CD14-positive monocyte (primary cell): Measurements from ENCODE around the gene NRAS. TPM values are rescaled to one million over a fixed set of nuclear protein-coding genes. Genes with fewer than 3 reads are reported as not detected.
A peak's percentile ranks its signal among the peaks of the same experiment; 100 is the strongest.

Experiments used
- DNase-seq, 3 donors: peaks; one replicate each; pipeline ENCODE4 v3.0.0-alpha.2; 2011 to 2022
- H2AFZ ChIP-seq: 2 replicates; pipeline ENCODE4 v1.6.0; 2012; ENCODE audit warnings: mild to moderate bottlenecking, low read depth, low read length, inconsistent platforms; ENCODE audit not compliant: insufficient read depth, poor library complexity, severe bottlenecking
- H3K27ac ChIP-seq, 2 donors: 1 replicate in 1 of 2; 2 replicates in 1 of 2; pipeline ENCODE4 v1.5.1; 2012 to 2013; ENCODE audit warnings: low read length in 2 of 2, control low read depth in 1 of 2, inconsistent platforms in 1 of 2, low read depth in 1 of 2, mild to moderate bottlenecking in 1 of 2
- H3K27me3 ChIP-seq, 2 donors: one replicate each; pipeline versions ENCODE4 v1.6.0 to v1.6.1; 2011 to 2013; ENCODE audit warnings: low read length in 2 of 2; ENCODE audit not compliant: control insufficient read depth in 2 of 2, insufficient read depth in 2 of 2
- H3K36me3 ChIP-seq, 2 donors: replicated peaks in 1 of 2; 1 replicate in 1 of 2; 2 replicates in 1 of 2; pipeline versions ENCODE4 v1.5.1 to v1.6.1; 2012 to 2013; ENCODE audit warnings: low read length in 2 of 2, control low read depth in 1 of 2, inconsistent platforms in 1 of 2, mild to moderate bottlenecking in 1 of 2; ENCODE audit not compliant: insufficient read depth in 2 of 2, control insufficient read depth in 1 of 2
- H3K4me1 ChIP-seq, 2 donors: 1 replicate in 1 of 2; 2 replicates in 1 of 2; pipeline versions ENCODE4 v1.5.1 to v1.6.1; 2012 to 2013; ENCODE audit warnings: low read length in 2 of 2, control low read depth in 1 of 2, inconsistent platforms in 1 of 2, mild to moderate bottlenecking in 1 of 2, moderate library complexity in 1 of 2; ENCODE audit not compliant: insufficient read depth in 2 of 2, control insufficient read depth in 1 of 2
- H3K4me2 ChIP-seq: replicated peaks from 2 replicates; pipeline ENCODE3; 2012; ENCODE audit warnings: low read length, moderate library complexity, mild to moderate bottlenecking; ENCODE audit not compliant: poor library complexity, severe bottlenecking; ENCODE audit errors: extremely low read depth
- H3K4me3 ChIP-seq, 3 experiments: fragments of 200-600 bp in 1 of 3; sonication (generic) in 1 of 3; replicated peaks in 1 of 3; 1 replicate in 2 of 3; 2 replicates in 1 of 3; pipeline ENCODE4 v1.5.1; 2011 to 2013; ENCODE audit warnings: low read length in 3 of 3, mild to moderate bottlenecking in 3 of 3, control low read depth in 2 of 3, low read depth in 2 of 3, inconsistent platforms in 1 of 3, moderate library complexity in 1 of 3
- H3K79me2 ChIP-seq: 2 replicates; pipeline ENCODE4 v1.6.0; 2012; ENCODE audit warnings: mild to moderate bottlenecking, control low read depth, inconsistent platforms, low read length, moderate library complexity; ENCODE audit not compliant: insufficient read depth
- H3K9ac ChIP-seq: 2 replicates; pipeline ENCODE4 v1.6.0; 2017; ENCODE audit warnings: low read length, mild to moderate bottlenecking; ENCODE audit not compliant: insufficient read depth, poor library complexity, severe bottlenecking
- H3K9me3 ChIP-seq, 2 donors: replicated peaks in 1 of 2; 1 replicate in 1 of 2; 2 replicates in 1 of 2; pipeline versions ENCODE4 v1.5.1 to v1.6.1; 2012 to 2013; ENCODE audit warnings: low read length in 2 of 2, control low read depth in 1 of 2; ENCODE audit not compliant: control insufficient read depth in 1 of 2, insufficient read depth in 1 of 2
- H4K20me1 ChIP-seq: 2 replicates; pipeline ENCODE4 v1.6.0; 2012; ENCODE audit warnings: mild to moderate bottlenecking, low read length, control low read depth, moderate library complexity; ENCODE audit not compliant: insufficient read depth
- H3K27ac Mint-ChIP-seq, 7 donors: one replicate each; pipeline ENCODE4 v1.8.0; 2020; ENCODE audit warnings: mild to moderate bottlenecking in 7 of 7, mixed read lengths in 7 of 7, moderate library complexity in 6 of 7, inconsistent platforms in 2 of 7
- H3K27me3 Mint-ChIP-seq, 3 donors: one replicate each; pipeline ENCODE4 v1.8.0; 2021 to 2022; ENCODE audit warnings: low read depth in 3 of 3, mild to moderate bottlenecking in 3 of 3, mixed read lengths in 3 of 3, moderate library complexity in 3 of 3, inconsistent platforms in 1 of 3
- H3K36me3 Mint-ChIP-seq, 2 donors: one replicate each; pipeline ENCODE4 v1.8.0; 2020; ENCODE audit warnings: mixed read lengths in 2 of 2, inconsistent platforms in 1 of 2, mild to moderate bottlenecking in 1 of 2
- H3K4me1 Mint-ChIP-seq: one replicate; pipeline ENCODE4 v1.8.0; 2020; ENCODE audit warnings: mild to moderate bottlenecking, mixed read lengths
- H3K4me3 Mint-ChIP-seq, 2 donors: one replicate each; pipeline ENCODE4 v1.8.0; 2020; ENCODE audit warnings: mild to moderate bottlenecking in 2 of 2, mixed read lengths in 2 of 2, moderate library complexity in 1 of 2
- H3K9me3 Mint-ChIP-seq, 7 donors: one replicate each; pipeline ENCODE4 v1.8.0; 2020 to 2022; ENCODE audit warnings: mixed read lengths in 7 of 7, mild to moderate bottlenecking in 6 of 7, moderate library complexity in 6 of 7, inconsistent platforms in 2 of 7
- CTCF ChIP-seq: fragments of 200-600 bp; IDR thresholded peaks from one replicate; pipeline ENCODE4 v1.8.0; 2022; ENCODE audit warnings: antibody characterized with exemption, mild to moderate bottlenecking
- WGBS: methylation state at CpG from one replicate; pipeline ENCODE4 v1.1.5; 2013; ENCODE audit warnings: missing lambda C conversion rate; ENCODE audit not compliant: insufficient coverage; 5-methylcytosine and 5-hydroxymethylcytosine counted together
- intact Hi-C, 2 donors: fragments of 100-400 bp; cut with micrococcal nuclease; formaldehyde crosslinking; loops; one replicate each; pipeline versions ENCODE4 v1.15.0 to v1.15.1; 2023
- polyA minus RNA-seq: library from RNA; depleted of rRNA, polyadenylated mRNA; stranded (reverse); fragments of >200 nt; gene quantifications from 2 replicates; pipeline ENCODE4 v1.2.3, GENCODE V29; 2012
- polyA plus RNA-seq, 3 donors: library from polyadenylated mRNA; depleted of rRNA in 1 of 3; unstranded in 2 of 3; stranded (reverse) in 1 of 3; fragments of 300-500 nt in 2 of 3; fragments of >200 nt in 1 of 3; fragmentation: Illumina TruSeq in 2 of 3; gene quantifications; 1 replicate in 2 of 3; 2 replicates in 1 of 3; pipeline ENCODE4 v1.2.3, GENCODE V29; 2012 to 2021
- total RNA-seq, 12 experiments: library from RNA in 1 of 12; stranded (reverse) in 1 of 12; fragments of 120-200 nt in 1 of 12; gene quantifications; one replicate each; pipeline ENCODE4 v1.2.4 and lab custom pipeline; 2013 to 2026; ENCODE audit warnings: mixed read lengths in 6 of 12, inconsistent platforms in 1 of 12

The NRAS gene
- total RNA-seq (2013), result 40.6 TPM
- polyA plus RNA-seq (10 to 100 TPM; 12.2 to 42.7 (median 40.8) TPM), polyA minus RNA-seq (11.6 and 18.8 TPM in 2 replicates), total RNA-seq (lab: John Stamatoyannopoulos, UW) (110 to 191 (median 138) reads per million in 11 experiments)

- peaks cover 52 to 65% of the 10 kb centered on the region in 2 donors for H3K36me3 Mint-ChIP-seq
- Histone ChIP-seq H4K20me1 (no peaks in the 10 kb centered on the region), H3K4me1 (peaks cover 13 to 16% of the 10 kb centered on the region in 2 donors), H3K4me3 (peak within 1 kb of the TSS; percentile 85 to 100 (median 92)), H3K4me2 (peak within 1 kb of the TSS; percentile 81), H3K27me3 (no peaks in the 10 kb centered on the region), H3K9me3 (no peaks in the 10 kb centered on the region), H3K36me3 (peaks cover 64 to 75% of the 10 kb centered on the region in 2 donors), H2AFZ (peak within 1 kb of the TSS; percentile 76), H3K9ac (peak within 1 kb of the TSS; percentile 98), H3K27ac (peak within 1 kb of the TSS; percentile 93 to 99), H3K79me2 (peaks cover 33% of the 10 kb centered on the region)
- H3K27ac Mint-ChIP-seq, result peak within 1 kb of the TSS; percentile 97 to 100 (median 99)
- TF ChIP-seq CTCF, result no peak
- H3K4me1 Mint-ChIP-seq, result peaks cover 14% of the 10 kb centered on the region
- H3K4me3 Mint-ChIP-seq, result peak within 1 kb of the TSS; percentile 96 to 98
- under 1% methylated on average over 37 of the region's 38 CpGs for WGBS
- H3K27me3 Mint-ChIP-seq, result peaks cover 0 to 1% (median 0%) of the 10 kb centered on the region in 3 donors
- H3K9me3 Mint-ChIP-seq, result no peaks in the 10 kb centered on the region
- intact Hi-C loops, result loop anchor here (2.0 to 5.0 kb wide), 2 partner anchors 40 to 41 kb away; partner anchors contain the start of gene CSDE1 (in 2 of the 2)
- DNase-seq, result peak; percentile 91 to 94 (median 93)
Observed at GRCh38 chr1:114716304-114717170, at the start of gene NRAS. NRAS (minus strand) TSS chr1:114716771; CDS start chr1:114716160, 611 bp downstream.

- Mint-ChIP-seq H3K4me3 (no peak overlapping the region), H3K36me3 (peaks cover 6 to 9% of the 10 kb centered on the region in 2 donors), H3K4me1 (no peaks in the 10 kb centered on the region), H3K27me3 (peaks cover 2 to 6% (median 2%) of the 10 kb centered on the region in 3 donors), H3K27ac (no peak overlapping the region), H3K9me3 (peaks cover 5 to 19% (median 9%) of the 10 kb centered on the region in 7 donors)
- Histone ChIP-seq H2AFZ (no peak overlapping the region), H4K20me1 (no peaks in the 10 kb centered on the region), H3K79me2 (no peaks in the 10 kb centered on the region), H3K4me1 (no peaks in the 10 kb centered on the region), H3K4me2 (no peak overlapping the region), H3K9me3 (peaks cover 0 to 12% of the 10 kb centered on the region in 2 donors), H3K4me3 (no peak overlapping the region), H3K36me3 (peaks cover 4 to 11% of the 10 kb centered on the region in 2 donors), H3K27ac (no peak overlapping the region), H3K9ac (no peak overlapping the region), H3K27me3 (no peaks in the 10 kb centered on the region)
- no peak for TF ChIP-seq CTCF
- intact Hi-C loops, result loop anchor here in 1 of 2 donors (5.0 kb wide), 1 partner anchor 182 kb away; the partner anchor contains the start of gene BCAS2
- DNase-seq, result no peak
- WGBS, result 93% methylated on average over 2 of the region's 4 CpGs
Observed at GRCh38 chr1:114764689-114765088, 48.1 kb upstream of the NRAS start.
